OCI-LY7 (cell line): ENCODE measurements around the gene ZNF827.

Source experiments
- EZH2phosphoT487 ChIP-seq: fragments of 200-600 bp; sonication (generic); IDR thresholded peaks from 2 replicates; pipeline ENCODE4 v1.6.1; 2018; ENCODE audit warnings: low read depth, borderline replicate concordance, mild to moderate bottlenecking, mixed run types, antibody characterized with exemption, low read length, moderate library complexity, mixed read lengths
- TF ChIP-seq, protein P1 (sequence below): fragments of 200-600 bp; sonication (generic); conservative IDR thresholded peaks from 2 replicates; pipeline ENCODE4 v1.5.1; 2014; ENCODE audit warnings: mild to moderate bottlenecking, antibody characterized with exemption, low read length, moderate library complexity, mixed read lengths

DNA sequence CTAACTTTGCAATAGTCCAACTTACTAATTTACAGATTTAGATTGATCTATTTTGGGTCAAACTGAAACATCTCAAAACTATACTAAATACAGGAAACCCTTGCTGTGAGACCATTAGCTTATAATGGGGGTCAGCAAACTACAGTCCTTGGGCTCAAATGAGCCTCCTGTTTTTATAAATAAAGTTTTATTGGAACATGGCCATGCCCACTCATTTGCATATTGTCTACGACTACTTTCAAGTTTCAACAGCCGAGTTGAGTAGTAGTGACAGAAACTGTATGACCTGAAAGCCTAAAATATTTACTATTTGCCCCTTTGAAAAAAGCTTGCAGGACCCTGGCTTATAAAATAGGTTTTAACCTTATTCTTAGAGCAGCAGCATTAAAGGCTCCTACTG lies 166.3 kb downstream of the ZNF827 start:
- TF ChIP-seq, protein P1, sequence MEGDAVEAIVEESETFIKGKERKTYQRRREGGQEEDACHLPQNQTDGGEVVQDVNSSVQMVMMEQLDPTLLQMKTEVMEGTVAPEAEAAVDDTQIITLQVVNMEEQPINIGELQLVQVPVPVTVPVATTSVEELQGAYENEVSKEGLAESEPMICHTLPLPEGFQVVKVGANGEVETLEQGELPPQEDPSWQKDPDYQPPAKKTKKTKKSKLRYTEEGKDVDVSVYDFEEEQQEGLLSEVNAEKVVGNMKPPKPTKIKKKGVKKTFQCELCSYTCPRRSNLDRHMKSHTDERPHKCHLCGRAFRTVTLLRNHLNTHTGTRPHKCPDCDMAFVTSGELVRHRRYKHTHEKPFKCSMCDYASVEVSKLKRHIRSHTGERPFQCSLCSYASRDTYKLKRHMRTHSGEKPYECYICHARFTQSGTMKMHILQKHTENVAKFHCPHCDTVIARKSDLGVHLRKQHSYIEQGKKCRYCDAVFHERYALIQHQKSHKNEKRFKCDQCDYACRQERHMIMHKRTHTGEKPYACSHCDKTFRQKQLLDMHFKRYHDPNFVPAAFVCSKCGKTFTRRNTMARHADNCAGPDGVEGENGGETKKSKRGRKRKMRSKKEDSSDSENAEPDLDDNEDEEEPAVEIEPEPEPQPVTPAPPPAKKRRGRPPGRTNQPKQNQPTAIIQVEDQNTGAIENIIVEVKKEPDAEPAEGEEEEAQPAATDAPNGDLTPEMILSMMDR = no peak
- no peak for TF ChIP-seq EZH2phosphoT487
